ENCODE data around the gene RFX3.

- TF ChIP-seq POLR2A (IDR thresholded peaks at IDR 0.05) = no peak
- TF ChIP-seq CTCF (IDR thresholded peaks at IDR 0.05) = no peak
Measured at GRCh38 chr9:3528451-3528850, 2.6 kb upstream of the RFX3 start.
